GM04504 (cell line): ENCODE measurements around the gene ARMC8.
A peak's percentile ranks its signal among the peaks of the same experiment; 100 is the strongest.
"Not testable (repeated sequence)": the region's sequence is repeated elsewhere in the genome, so short reads cannot be mapped to it uniquely, and the experiment has no call there.

Experiments
- DNase-seq: peaks from one replicate; pipeline ENCODE4 v3.0.0-alpha.2; 2012; ENCODE audit warnings: low read depth

Gene ARMC8, protein sequence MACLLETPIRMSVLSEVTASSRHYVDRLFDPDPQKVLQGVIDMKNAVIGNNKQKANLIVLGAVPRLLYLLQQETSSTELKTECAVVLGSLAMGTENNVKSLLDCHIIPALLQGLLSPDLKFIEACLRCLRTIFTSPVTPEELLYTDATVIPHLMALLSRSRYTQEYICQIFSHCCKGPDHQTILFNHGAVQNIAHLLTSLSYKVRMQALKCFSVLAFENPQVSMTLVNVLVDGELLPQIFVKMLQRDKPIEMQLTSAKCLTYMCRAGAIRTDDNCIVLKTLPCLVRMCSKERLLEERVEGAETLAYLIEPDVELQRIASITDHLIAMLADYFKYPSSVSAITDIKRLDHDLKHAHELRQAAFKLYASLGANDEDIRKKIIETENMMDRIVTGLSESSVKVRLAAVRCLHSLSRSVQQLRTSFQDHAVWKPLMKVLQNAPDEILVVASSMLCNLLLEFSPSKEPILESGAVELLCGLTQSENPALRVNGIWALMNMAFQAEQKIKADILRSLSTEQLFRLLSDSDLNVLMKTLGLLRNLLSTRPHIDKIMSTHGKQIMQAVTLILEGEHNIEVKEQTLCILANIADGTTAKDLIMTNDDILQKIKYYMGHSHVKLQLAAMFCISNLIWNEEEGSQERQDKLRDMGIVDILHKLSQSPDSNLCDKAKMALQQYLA

DNA sequence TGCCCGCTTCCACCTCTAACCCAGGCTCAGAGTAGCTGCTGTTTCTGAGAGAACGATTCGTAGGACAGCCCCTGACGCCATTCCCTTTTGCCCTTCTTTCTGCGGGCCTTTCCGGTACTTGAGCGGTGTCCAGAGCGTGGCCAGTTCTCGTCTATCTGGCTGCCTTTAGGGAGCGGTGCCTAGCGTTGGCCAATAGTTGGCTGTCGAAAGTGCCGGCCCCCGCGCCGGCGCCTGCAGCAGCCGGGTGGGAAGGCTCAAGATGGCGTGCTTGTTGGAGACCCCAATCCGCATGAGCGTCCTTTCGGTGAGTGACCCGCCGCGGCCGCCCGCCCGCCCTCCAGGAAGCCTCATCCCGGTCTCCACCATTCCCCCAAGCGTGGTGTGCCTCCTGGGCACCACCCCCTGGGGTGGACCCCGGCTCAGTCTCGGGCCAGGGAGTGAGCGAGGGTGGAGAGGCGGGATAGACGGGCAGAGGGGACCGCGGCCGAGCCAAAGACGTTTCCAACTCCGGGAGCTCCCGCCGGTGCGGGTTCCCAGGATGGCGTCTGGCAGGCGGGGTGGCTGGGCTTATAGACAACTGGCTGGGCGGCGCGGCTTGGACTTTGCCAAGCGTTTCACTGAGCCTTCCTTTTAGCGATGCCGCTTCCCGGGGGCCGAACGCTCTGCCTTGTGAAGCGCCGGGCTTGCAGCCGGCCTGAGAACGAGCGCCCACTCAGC lies at the start of gene ARMC8:
ARMC8 (plus strand) TSS at position 6 of the 717 bp plus-strand sequence; CDS start at position 260, 254 bp downstream.
- no peak for DNase-seq

- no peak for DNase-seq
Observed at GRCh38 chr3:138137861-138138260, 49.2 kb upstream of the ARMC8 start.

DNA sequence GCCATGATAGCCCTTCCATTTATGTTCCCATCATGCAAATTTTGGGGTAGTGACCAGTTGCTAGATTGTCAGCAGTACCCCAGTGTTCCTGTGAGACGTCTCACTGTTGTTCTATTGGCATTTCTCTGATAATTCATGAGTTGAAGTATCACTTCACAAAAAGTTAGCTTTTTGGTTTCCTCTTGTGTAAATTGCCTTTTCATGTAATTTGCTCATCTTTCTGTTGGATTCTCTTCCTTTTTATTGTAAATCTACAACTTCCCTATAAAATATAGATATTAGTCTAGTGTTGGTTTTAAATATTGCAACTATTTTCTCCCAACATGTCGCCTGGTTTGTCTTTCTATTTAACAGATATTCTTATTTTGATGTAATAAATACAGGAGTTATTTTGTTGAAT lies 47.4 kb upstream of the ARMC8 start:
- no peak for DNase-seq

DNA sequence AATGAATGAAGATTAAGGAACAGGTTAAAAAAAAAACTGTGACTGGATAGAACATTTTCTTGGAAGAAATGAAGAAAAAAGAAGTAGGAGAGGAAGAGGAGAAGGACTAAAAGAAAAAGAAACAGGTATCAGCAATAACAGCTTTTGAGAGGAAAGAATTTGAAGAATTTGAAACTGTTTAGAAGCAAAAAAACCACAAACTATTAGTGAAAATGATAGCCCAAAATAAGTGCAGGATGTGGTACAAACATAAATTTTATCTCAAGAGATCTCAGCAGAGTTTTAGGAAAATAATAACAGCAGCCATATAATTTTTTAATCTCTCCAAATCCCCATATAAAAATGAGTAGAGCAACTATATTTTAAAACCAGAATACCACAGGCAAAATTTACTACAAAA lies 46.2 kb upstream of the ARMC8 start:
- DNase-seq, result no peak

GRCh38 chr3:138142181-138142580 lies 44.9 kb upstream of the ARMC8 start:
- DNase-seq, result not testable (repeated sequence)

DNA sequence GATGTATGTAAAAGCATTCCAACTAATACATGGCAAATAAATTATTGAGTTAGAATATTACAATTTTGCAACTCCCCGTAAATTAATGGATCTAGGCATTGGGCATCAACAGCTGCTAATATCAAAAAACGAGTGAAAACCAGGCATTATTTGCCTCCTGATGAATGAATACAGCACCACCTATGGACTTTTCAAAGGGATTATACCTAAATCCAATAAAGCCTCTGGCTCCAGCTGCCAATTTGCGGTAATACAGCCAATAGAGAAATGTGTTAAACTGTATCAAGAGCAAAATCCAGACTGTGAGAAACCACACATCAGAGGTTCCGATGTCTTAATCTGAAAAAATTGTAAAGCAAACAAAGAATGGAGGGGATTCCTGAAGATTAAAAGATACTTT lies 38.6 kb upstream of the ARMC8 start:
- no peak for DNase-seq

DNA sequence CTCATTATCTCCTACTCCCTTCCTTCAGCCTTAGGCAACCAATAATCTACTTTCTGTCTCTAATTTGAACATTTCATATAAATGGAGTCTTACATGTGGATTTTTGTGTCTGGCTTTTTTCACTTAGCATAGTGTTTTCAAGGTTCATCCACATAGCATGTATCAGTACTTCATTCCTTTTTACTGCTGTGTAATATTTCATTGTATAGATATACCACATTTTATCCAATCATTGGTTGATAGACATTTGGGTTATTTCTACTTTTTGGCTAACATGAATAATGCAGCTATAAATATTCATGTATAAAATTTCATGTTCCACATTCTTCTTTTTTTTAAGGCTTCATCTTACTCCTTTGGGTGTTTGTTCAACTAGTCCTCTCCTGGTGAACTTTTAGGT lies 32.6 kb upstream of the ARMC8 start:
- DNase-seq, result no peak

- DNase-seq, result no peak
Observed at GRCh38 chr3:138157743-138158142, 29.4 kb upstream of the ARMC8 start.

DNA sequence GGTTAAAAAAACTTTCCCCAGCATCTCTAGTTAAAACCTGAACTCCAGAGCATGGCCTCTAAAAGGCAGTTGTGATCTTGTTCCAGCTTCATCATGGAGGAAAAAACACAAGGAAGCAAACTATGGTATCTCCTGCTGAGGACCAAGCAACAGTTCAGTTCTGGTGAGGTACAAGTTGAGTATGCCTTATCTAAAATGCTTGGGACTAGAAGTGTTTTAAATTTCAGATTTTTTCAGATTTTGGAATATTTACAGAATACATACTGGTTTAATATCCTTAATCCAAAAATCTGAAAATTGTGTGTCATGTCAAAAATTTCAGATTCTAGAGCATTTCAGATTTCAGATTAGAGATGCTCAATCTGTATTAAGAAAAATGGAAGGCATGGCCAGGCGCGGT lies 22.0 kb upstream of the ARMC8 start:
- DNase-seq, result no peak

- DNase-seq, result no peak
Observed at GRCh38 chr3:138172625-138173024, 14.5 kb upstream of the ARMC8 start.

GRCh38 chr3:138173769-138174420 lies 13.2 kb upstream of the ARMC8 start:
- DNase-seq, result no peak

GRCh38 chr3:138174421-138175131 lies 12.5 kb upstream of the ARMC8 start, which contains the start of gene DBR1:
Gene DBR1 (minus strand): TSS chr3:138174921. CDS start chr3:138174795, 126 bp downstream.
- DNase-seq, result peak; percentile 65

DNA sequence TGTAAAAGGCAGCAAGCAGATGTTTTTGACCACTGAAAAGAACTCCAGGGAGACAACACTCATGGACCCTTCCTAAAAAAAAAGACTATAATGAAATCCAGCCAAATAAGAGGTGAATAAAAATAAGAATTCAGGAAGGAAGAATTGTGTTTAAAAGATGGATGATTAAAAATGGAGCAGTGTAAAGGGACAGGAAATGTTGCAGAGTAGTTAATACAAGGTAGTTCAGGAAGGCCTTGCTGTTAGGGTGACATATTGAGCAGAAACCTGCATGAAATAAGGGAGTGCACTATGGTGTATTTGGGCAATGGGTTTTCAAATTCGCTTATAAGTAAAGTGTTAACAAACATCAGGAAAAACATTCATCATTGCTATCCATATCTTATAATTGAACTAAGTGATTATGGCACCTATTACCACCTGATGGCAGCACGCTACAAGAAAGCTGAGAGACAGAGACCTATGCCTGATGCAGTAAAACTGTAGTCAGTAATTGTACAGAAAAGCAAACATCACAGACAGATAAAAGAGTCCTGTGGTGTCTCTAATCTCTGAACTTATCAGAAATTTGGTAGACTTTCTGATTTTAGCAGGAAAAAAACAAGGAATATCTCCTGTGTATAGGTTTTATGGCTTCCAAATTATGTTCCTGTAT lies 6.6 kb upstream of the ARMC8 start:
- no peak for DNase-seq

DNA sequence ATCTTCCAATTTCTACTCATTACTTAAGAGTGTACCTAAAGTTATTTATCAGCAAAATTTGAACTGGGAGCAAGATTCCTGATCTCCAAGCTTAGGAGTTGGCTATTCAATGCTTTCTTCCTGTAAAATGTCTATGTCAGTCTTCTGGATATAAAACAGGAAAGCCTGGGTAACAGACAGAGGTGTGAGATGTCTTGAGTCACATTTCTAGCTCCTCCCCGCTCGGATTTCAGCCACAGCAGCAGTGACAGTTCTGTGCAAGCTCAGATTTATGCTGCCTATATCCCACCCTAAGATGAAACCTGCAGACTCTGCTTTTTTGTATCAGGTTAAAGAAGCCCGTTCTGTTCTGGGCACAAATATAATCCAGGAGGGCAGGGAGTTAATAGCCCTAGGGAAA lies 2.1 kb upstream of the ARMC8 start:
- DNase-seq, result no peak

- no peak for DNase-seq
Observed at GRCh38 chr3:138186221-138186620, 880 bp upstream of the ARMC8 start.

DNA sequence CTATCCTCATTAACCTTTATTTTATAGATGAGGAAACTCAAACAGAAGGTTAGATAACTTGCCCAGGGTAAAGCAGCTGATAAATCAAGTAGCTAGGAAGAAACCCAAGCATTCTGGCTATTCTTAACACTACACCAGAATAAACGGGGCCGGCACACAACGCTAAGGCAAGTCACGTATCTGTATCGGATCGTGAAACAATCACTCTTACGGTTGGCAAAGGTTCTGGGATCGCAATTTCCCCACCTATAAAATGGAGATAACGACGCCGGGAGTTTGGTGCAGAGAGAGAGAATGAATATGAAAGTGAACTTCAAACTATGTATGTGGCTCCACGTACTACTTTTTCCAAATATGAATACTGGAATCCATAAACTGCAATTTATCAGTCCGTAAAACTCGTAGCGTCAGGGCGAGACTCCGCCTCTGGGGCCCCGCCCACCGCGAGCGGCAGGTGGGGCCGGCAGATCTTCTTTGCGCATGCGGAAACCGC lies 252 bp upstream of the ARMC8 start:
- peak; percentile 64 for DNase-seq

DNA sequence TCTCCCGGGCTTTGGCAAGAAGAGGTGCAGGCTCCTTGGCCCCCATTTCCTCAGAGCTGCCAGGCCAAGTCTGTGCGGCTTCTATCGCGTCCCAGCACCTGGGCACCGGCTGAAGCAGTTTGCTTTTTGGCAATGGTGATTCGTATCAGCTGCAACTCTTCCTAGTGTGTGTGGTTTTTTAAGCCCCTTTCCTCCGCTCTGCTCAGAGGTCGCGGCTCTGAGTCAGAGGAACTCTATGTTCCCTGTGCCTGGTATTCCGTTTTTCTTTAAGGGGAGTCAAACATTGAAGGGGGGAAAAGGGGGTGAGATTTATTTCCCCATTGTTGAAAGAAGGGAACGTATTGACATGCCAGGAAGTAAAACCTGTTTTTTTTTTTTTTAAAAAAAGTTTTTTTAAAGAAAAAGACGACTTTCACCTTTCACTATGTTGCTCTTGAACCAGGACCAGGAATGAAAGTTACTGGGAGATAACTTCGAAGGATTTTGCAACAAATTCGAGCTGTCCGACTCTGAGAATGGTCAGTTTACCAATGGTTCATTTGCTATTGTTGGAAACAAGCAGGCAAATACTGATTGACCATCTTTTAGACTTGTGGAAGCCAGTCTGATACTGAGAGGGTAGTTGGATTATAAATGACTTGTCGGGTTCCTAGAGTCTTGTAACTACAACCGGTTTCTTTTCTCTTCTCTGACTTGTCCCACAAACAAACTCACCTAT lies 1.1 kb downstream of the ARMC8 start:
- no peak for DNase-seq

GRCh38 chr3:138195481-138195880 lies 8.4 kb downstream of the ARMC8 start:
- no peak for DNase-seq

GRCh38 chr3:138196023-138196422 lies 8.9 kb downstream of the ARMC8 start:
- DNase-seq, result no peak

- no peak for DNase-seq
Observed at GRCh38 chr3:138197058-138197457, 10.0 kb downstream of the ARMC8 start.
